Jurkat, Clone E6-1 (cell line): Measurements from ENCODE around the gene ARAP1.

Source experiments
- DNase-seq: peaks from one replicate; pipeline ENCODE4 v3.0.0-alpha.2; 2011; ENCODE audit warnings: low read depth, low spot score
- H3K4me3 ChIP-seq: 2 replicates; pipeline ENCODE4 v1.5.1; 2011; ENCODE audit warnings: mild to moderate bottlenecking, low read length, control low read depth, moderate library complexity

Gene ARAP1

GRCh38 chr11:72766152-72766902 lies 14.1 kb upstream of the ARAP1 start:
- DNase-seq, result no peak
- no peak overlapping the region for H3K4me3 ChIP-seq

- DNase-seq, result no peak
These were observed 12.3 kb upstream of the ARAP1 start for GRCh38 chr11:72764503-72764902.

GRCh38 chr11:72763823-72764222 lies 11.6 kb upstream of the ARAP1 start:
- DNase-seq, result no peak
- H3K4me3 ChIP-seq, result no peak overlapping the region

More at GRCh38 chr11:72764503-72764902, 12.3 kb upstream of the ARAP1 start:
- no peak overlapping the region for H3K4me3 ChIP-seq

- DNase-seq, result no peak
- no peak overlapping the region for H3K4me3 ChIP-seq
These were observed 10.6 kb upstream of the ARAP1 start for GRCh38 chr11:72762641-72763304.

- H3K4me3 ChIP-seq, result no peak overlapping the region
- DNase-seq, result no peak
These were observed 8.6 kb upstream of the ARAP1 start for GRCh38 chr11:72760539-72761405.

GRCh38 chr11:72759468-72759985 lies 7.3 kb upstream of the ARAP1 start:
- no peak for DNase-seq
- H3K4me3 ChIP-seq, result no peak overlapping the region

- H3K4me3 ChIP-seq, result no peak overlapping the region
- no peak for DNase-seq
These were observed 6.6 kb upstream of the ARAP1 start for GRCh38 chr11:72758690-72759389.

GRCh38 chr11:72758304-72758689 lies 6.1 kb upstream of the ARAP1 start:
- no peak for DNase-seq
- no peak overlapping the region for H3K4me3 ChIP-seq

- no peak overlapping the region for H3K4me3 ChIP-seq
- no peak for DNase-seq
These were observed 3.6 kb upstream of the ARAP1 start for GRCh38 chr11:72755713-72756285.

- DNase-seq, result no peak
- H3K4me3 ChIP-seq, result no peak overlapping the region
These were observed 2.4 kb upstream of the ARAP1 start for GRCh38 chr11:72754544-72755155.

- no peak for DNase-seq
- no peak overlapping the region for H3K4me3 ChIP-seq
These were observed 1.9 kb upstream of the ARAP1 start for GRCh38 chr11:72754149-72754543.

GRCh38 chr11:72753341-72754148 lies 1.3 kb upstream of the ARAP1 start:
- no peak for DNase-seq

GRCh38 chr11:72751116-72752087 lies 806 bp downstream of the ARAP1 start:
- peak overlapping the region; percentile 85 for H3K4me3 ChIP-seq
- no peak for DNase-seq

More at GRCh38 chr11:72753341-72754148, 1.3 kb upstream of the ARAP1 start:
- H3K4me3 ChIP-seq, result no peak overlapping the region

- no peak overlapping the region for H3K4me3 ChIP-seq
These were observed 1.6 kb downstream of the ARAP1 start for GRCh38 chr11:72750556-72751115.

GRCh38 chr11:72750086-72750485 lies 2.1 kb downstream of the ARAP1 start:
- no peak for DNase-seq
- H3K4me3 ChIP-seq, result no peak overlapping the region

More at GRCh38 chr11:72750556-72751115, 1.6 kb downstream of the ARAP1 start:
- no peak for DNase-seq

- no peak for DNase-seq
- no peak overlapping the region for H3K4me3 ChIP-seq
These were observed 4.8 kb downstream of the ARAP1 start for GRCh38 chr11:72747289-72747855.
